Liver (tissue), 9 donors: ENCODE measurements around the gene LENG9. TPM values are rescaled to one million over a fixed set of nuclear protein-coding genes. Genes with fewer than 3 reads are reported as not detected.

ENCODE experiments used
- DNase-seq: peaks from one replicate; pipeline ENCODE4 v3.0.0-alpha.2; 2017; ENCODE audit warnings: low spot score
- H3K27ac ChIP-seq, 2 donors: one replicate each; pipeline ENCODE4 v1.7.0; 2013; ENCODE audit warnings: inconsistent platforms in 2 of 2, low read length in 2 of 2, control low read depth in 1 of 2, low read depth in 1 of 2, mild to moderate bottlenecking in 1 of 2
- H3K27me3 ChIP-seq, 4 donors: one replicate each; pipeline versions ENCODE4 v1.6.1 to v1.7.0; 2013; ENCODE audit warnings: low read length in 3 of 4, inconsistent platforms in 1 of 4, mild to moderate bottlenecking in 1 of 4, moderate library complexity in 1 of 4; ENCODE audit not compliant: control insufficient read depth in 4 of 4, insufficient read depth in 4 of 4
- H3K36me3 ChIP-seq, 4 donors: one replicate each; pipeline versions ENCODE4 v1.6.1 to v1.7.0; 2013; ENCODE audit warnings: low read length in 3 of 4, mild to moderate bottlenecking in 3 of 4, low read depth in 1 of 4, moderate library complexity in 1 of 4; ENCODE audit not compliant: control insufficient read depth in 4 of 4, insufficient read depth in 3 of 4
- H3K4me1 ChIP-seq, 4 donors: one replicate each; pipeline versions ENCODE4 v1.6.1 to v1.7.0; 2013; ENCODE audit warnings: low read length in 3 of 4, mild to moderate bottlenecking in 3 of 4, moderate library complexity in 1 of 4; ENCODE audit not compliant: control insufficient read depth in 4 of 4, insufficient read depth in 4 of 4
- H3K4me3 ChIP-seq, 3 donors: one replicate each; pipeline versions ENCODE4 v1.6.1 to v1.7.0; 2013; ENCODE audit warnings: low read length in 3 of 3, control low read depth in 1 of 3, low read depth in 1 of 3, mild to moderate bottlenecking in 1 of 3
- H3K9ac ChIP-seq, 2 donors: one replicate each; pipeline ENCODE4 v1.7.0; 2013; ENCODE audit warnings: low read length in 2 of 2, mild to moderate bottlenecking in 2 of 2, moderate library complexity in 2 of 2, control low read depth in 1 of 2, low read depth in 1 of 2
- H3K9me3 ChIP-seq, 4 donors: one replicate each; pipeline versions ENCODE4 v1.6.1 to v1.7.0; 2013; ENCODE audit warnings: low read length in 3 of 4; ENCODE audit not compliant: control insufficient read depth in 4 of 4
- CTCF ChIP-seq: fragments of 150-350 bp; IDR thresholded peaks from 2 replicates; pipeline ENCODE4 v1.5.1; 2017; ENCODE audit warnings: improper control_type of control experiment, low read depth, low read length; ENCODE audit not compliant: missing input control
- FOXA2 ChIP-seq: IDR thresholded peaks from 2 replicates; pipeline ENCODE4 v1.6.1; 2016; ENCODE audit warnings: antibody characterized with exemption
- GABPA ChIP-seq, 2 donors: IDR thresholded peaks in 1 of 2; conservative IDR thresholded peaks in 1 of 2; 2 replicates each; pipeline ENCODE4 v1.6.1; 2016; ENCODE audit warnings: antibody characterized with exemption in 2 of 2, mild to moderate bottlenecking in 1 of 2, moderate library complexity in 1 of 2
- HNF4A ChIP-seq, 2 donors: conservative IDR thresholded peaks; 2 replicates each; pipeline ENCODE4 v1.6.1; 2016; ENCODE audit warnings: antibody characterized with exemption in 2 of 2, mild to moderate bottlenecking in 2 of 2
- HNF4G ChIP-seq: IDR thresholded peaks from 2 replicates; pipeline ENCODE4 v1.6.1; 2016; ENCODE audit warnings: antibody characterized with exemption
- JUND ChIP-seq, 2 donors: IDR thresholded peaks; 2 replicates each; pipeline ENCODE4 v1.6.1; 2016; ENCODE audit warnings: antibody characterized with exemption in 2 of 2
- MAX ChIP-seq: IDR thresholded peaks from 2 replicates; pipeline ENCODE4 v1.6.1; 2016; ENCODE audit warnings: antibody characterized with exemption
- NR2F2 ChIP-seq: IDR thresholded peaks from 2 replicates; pipeline ENCODE4 v1.6.1; 2016; ENCODE audit warnings: antibody characterized with exemption
- RAD21 ChIP-seq, 2 donors: IDR thresholded peaks; 2 replicates each; pipeline ENCODE4 v1.6.1; 2016; ENCODE audit warnings: antibody characterized with exemption in 2 of 2, mild to moderate bottlenecking in 2 of 2
- REST ChIP-seq: IDR thresholded peaks from 2 replicates; pipeline ENCODE4 v1.6.1; 2016; ENCODE audit warnings: antibody characterized with exemption, mild to moderate bottlenecking
- RXRA ChIP-seq, 2 donors: IDR thresholded peaks; 2 replicates each; pipeline ENCODE4 v1.6.1; 2017 to 2018; ENCODE audit warnings: antibody characterized with exemption in 2 of 2, mild to moderate bottlenecking in 1 of 2
- SP1 ChIP-seq: IDR thresholded peaks from 2 replicates; pipeline ENCODE4 v1.6.1; 2018; ENCODE audit warnings: antibody characterized with exemption, mild to moderate bottlenecking
- YY1 ChIP-seq: IDR thresholded peaks from 2 replicates; pipeline ENCODE4 v1.6.1; 2016; ENCODE audit warnings: antibody characterized with exemption, mild to moderate bottlenecking
- ZBTB33 ChIP-seq: IDR thresholded peaks from 2 replicates; pipeline ENCODE4 v1.6.1; 2016; ENCODE audit warnings: antibody characterized with exemption
- WGBS: extraction: QIAGEN DNeasy Blood & Tissue Kit; methylation state at CpG from one replicate; pipeline ENCODE4 v1.1.7; 2013; 5-methylcytosine and 5-hydroxymethylcytosine counted together
- polyA plus RNA-seq, 2 donors: library from polyadenylated mRNA; stranded (reverse) in 1 of 2; unstranded in 1 of 2; fragments of 200-250 nt in 1 of 2; fragments of >200 nt in 1 of 2; fragmentation: Nextera tagmentation in 1 of 2; extraction: Ambion mirVana in 1 of 2; gene quantifications; one replicate each; pipeline versions ENCODE4 v1.2.1 to v1.2.3, GENCODE V29; 2013 to 2015
- total RNA-seq, 2 donors: library from RNA; depleted of rRNA; stranded (reverse); fragments of >200 nt; gene quantifications; one replicate each; pipeline ENCODE4 v1.2.3, GENCODE V29; 2014
- donor health status: healthy.
- donor health status: healthy.
- donor health status: healthy.
- donor health status: healthy.
- donor health status: healthy.

The LENG9 gene
- total and polyA plus RNA-seq, 4 donors = 0.19 to 6.9 (median 2.0) TPM

- no peak for DNase-seq
- H3K9ac ChIP-seq = no peak overlapping the region
- no peak for TF ChIP-seq HNF4G
- TF ChIP-seq JUND (IDR thresholded peaks at IDR 0.05) = no peak
- no peak for TF ChIP-seq FOXA2
- TF ChIP-seq MAX = no peak
- peak; percentile 42 to 65 for TF ChIP-seq HNF4A (conservative IDR thresholded peaks at IDR 0.05)
- TF ChIP-seq RXRA (IDR thresholded peaks at IDR 0.05) = peak in 1 of 2 donors; percentile 55
- no peak for TF ChIP-seq YY1
- TF ChIP-seq REST = no peak
- TF ChIP-seq SP1 = peak; percentile 15
- TF ChIP-seq NR2F2 = peak; percentile 31
- no peak for TF ChIP-seq RAD21 (IDR thresholded peaks at IDR 0.05)
- no peak overlapping the region for H3K27ac ChIP-seq
- no peak overlapping the region for H3K4me3 ChIP-seq
- H3K36me3 ChIP-seq = peaks cover 0 to 4% (median under 1%) of the 10 kb centered on the region in 4 donors
- H3K4me1 ChIP-seq = peaks cover 0 to 12% (median 8%) of the 10 kb centered on the region in 4 donors
- no peaks in the 10 kb centered on the region for H3K27me3 ChIP-seq
- WGBS = 58% methylated on average over 7 of the region's 7 CpGs
- H3K9me3 ChIP-seq = no peaks in the 10 kb centered on the region
These were observed 18.8 kb downstream of the LENG9 start for GRCh38 chr19:54444737-54445136.

GRCh38 chr19:54440641-54441040 is 22.9 kb downstream of the LENG9 start:
- no peaks in the 10 kb centered on the region for H3K27me3 ChIP-seq
- TF ChIP-seq ZBTB33 (no peak), CTCF (no peak), MAX (no peak), YY1 (no peak), GABPA (IDR thresholded peaks at IDR 0.05 in 1 of 2, conservative IDR thresholded peaks at IDR 0.05 in 1 of 2) (no peak), NR2F2 (no peak)
- peaks cover 0 to 5% (median 2%) of the 10 kb centered on the region in 4 donors for H3K4me1 ChIP-seq
- DNase-seq = no peak
- H3K4me3 ChIP-seq = no peak overlapping the region
- no peak overlapping the region for H3K27ac ChIP-seq
- WGBS = 94% methylated on average over 5 of the region's 5 CpGs
- H3K9me3 ChIP-seq = no peaks in the 10 kb centered on the region
- H3K36me3 ChIP-seq = peaks cover 0 to 4% (median under 1%) of the 10 kb centered on the region in 4 donors
- H3K9ac ChIP-seq = no peak overlapping the region
